GM06990 (cell line): ENCODE data around the gene RPL13.

Source experiments
- DNase-seq: peaks from one replicate; pipeline ENCODE4 v3.0.0-alpha.2; 2011; ENCODE audit not compliant: insufficient read length; ENCODE audit errors: extremely low read depth
- H3K27me3 ChIP-seq: replicated peaks from 2 replicates; pipeline ENCODE4 v1.6.0; 2011; ENCODE audit warnings: low read length; ENCODE audit not compliant: control insufficient read depth, insufficient read depth
- H3K36me3 ChIP-seq: 2 replicates; pipeline ENCODE4 v1.5.1; 2011; ENCODE audit warnings: low read length; ENCODE audit not compliant: control insufficient read depth, insufficient read depth
- H3K4me3 ChIP-seq: replicated peaks from 2 replicates; pipeline ENCODE4 v1.5.1; 2011; ENCODE audit warnings: low read depth, mild to moderate bottlenecking, control low read depth, low read length
- TF ChIP-seq, protein P1 (sequence below): IDR thresholded peaks from 2 replicates; pipeline ENCODE4 v1.5.1; 2011; ENCODE audit warnings: low read length, control low read depth, mild to moderate bottlenecking, inconsistent platforms; ENCODE audit not compliant: insufficient read depth, poor library complexity, severe bottlenecking

Gene RPL13

DNA sequence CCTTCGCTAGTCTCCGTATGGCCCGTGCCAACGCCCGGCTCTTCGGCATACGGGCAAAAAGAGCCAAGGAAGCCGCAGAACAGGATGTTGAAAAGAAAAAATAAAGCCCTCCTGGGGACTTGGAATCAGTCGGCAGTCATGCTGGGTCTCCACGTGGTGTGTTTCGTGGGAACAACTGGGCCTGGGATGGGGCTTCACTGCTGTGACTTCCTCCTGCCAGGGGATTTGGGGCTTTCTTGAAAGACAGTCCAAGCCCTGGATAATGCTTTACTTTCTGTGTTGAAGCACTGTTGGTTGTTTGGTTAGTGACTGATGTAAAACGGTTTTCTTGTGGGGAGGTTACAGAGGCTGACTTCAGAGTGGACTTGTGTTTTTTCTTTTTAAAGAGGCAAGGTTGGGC lies 2.5 kb downstream of the RPL13 start:
- no peaks in the 10 kb centered on the region for H3K27me3 ChIP-seq
- H3K4me3 ChIP-seq: peak overlapping the region; percentile 95
- TF ChIP-seq, protein P1, sequence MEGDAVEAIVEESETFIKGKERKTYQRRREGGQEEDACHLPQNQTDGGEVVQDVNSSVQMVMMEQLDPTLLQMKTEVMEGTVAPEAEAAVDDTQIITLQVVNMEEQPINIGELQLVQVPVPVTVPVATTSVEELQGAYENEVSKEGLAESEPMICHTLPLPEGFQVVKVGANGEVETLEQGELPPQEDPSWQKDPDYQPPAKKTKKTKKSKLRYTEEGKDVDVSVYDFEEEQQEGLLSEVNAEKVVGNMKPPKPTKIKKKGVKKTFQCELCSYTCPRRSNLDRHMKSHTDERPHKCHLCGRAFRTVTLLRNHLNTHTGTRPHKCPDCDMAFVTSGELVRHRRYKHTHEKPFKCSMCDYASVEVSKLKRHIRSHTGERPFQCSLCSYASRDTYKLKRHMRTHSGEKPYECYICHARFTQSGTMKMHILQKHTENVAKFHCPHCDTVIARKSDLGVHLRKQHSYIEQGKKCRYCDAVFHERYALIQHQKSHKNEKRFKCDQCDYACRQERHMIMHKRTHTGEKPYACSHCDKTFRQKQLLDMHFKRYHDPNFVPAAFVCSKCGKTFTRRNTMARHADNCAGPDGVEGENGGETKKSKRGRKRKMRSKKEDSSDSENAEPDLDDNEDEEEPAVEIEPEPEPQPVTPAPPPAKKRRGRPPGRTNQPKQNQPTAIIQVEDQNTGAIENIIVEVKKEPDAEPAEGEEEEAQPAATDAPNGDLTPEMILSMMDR: no peak
- H3K36me3 ChIP-seq: peaks cover 29% of the 10 kb centered on the region
- no peak for DNase-seq

DNA sequence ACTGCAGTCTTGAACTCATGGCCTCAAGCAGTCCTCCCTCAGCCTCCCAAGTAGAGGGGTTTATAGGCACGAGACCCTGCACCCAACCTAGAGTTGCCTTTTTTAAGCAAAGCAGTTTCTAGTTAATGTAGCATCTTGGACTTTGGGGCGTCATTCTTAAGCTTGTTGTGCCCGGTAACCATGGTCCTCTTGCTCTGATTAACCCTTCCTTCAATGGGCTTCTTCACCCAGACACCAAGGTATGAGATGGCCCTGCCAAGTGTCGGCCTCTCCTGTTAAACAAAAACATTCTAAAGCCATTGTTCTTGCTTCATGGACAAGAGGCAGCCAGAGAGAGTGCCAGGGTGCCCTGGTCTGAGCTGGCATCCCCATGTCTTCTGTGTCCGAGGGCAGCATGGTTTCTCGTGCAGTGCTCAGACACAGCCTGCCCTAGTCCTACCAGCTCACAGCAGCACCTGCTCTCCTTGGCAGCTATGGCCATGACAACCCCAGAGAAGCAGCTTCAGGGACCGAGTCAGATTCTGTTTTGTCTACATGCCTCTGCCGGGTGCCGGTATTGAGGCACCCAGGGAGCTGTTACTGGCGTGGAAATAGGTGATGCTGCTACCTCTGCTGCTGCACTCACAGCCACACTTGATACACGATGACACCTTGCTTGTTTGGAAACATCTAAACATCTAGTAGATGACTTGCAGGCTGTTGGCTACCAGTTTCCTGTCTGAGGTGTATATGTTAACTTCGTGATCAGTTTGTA lies 3.3 kb downstream of the RPL13 start:
- Histone ChIP-seq H3K27me3 (no peaks in the 10 kb centered on the region), H3K36me3 (peaks cover 29% of the 10 kb centered on the region), H3K4me3 (0 out of 2 replicates have a peak overlapping the region, but pooled peaks have one; percentile 13)
- DNase-seq: no peak
- TF ChIP-seq, protein P1: no peak

- H3K27me3 ChIP-seq: no peaks in the 10 kb centered on the region
- DNase-seq: no peak
- H3K4me3 ChIP-seq: no peak overlapping the region
- TF ChIP-seq, protein P1: no peak
- peaks cover 29% of the 10 kb centered on the region for H3K36me3 ChIP-seq
Observed at GRCh38 chr16:89564476-89565255, 4.2 kb downstream of the RPL13 start.

GRCh38 chr16:89565256-89565505 lies 4.7 kb downstream of the RPL13 start:
- TF ChIP-seq, protein P1: no peak
- Histone ChIP-seq H3K27me3 (no peaks in the 10 kb centered on the region), H3K4me3 (no peak overlapping the region), H3K36me3 (peaks cover 29% of the 10 kb centered on the region)
- no peak for DNase-seq

GRCh38 chr16:89565506-89566372 lies 5.3 kb downstream of the RPL13 start:
- DNase-seq: peak; percentile 75
- peaks cover 29% of the 10 kb centered on the region for H3K36me3 ChIP-seq
- TF ChIP-seq, protein P1: peak; percentile 78
- no peaks in the 10 kb centered on the region for H3K27me3 ChIP-seq
- no peak overlapping the region for H3K4me3 ChIP-seq
